ENCODE measurements around the gene SLC37A1. TPM values are rescaled to one million over a fixed set of nuclear protein-coding genes. Genes with fewer than 3 reads are reported as not detected.

Gene SLC37A1
- total RNA-seq, 1 experiment from 2014 or later, result 37.7 TPM

DNA sequence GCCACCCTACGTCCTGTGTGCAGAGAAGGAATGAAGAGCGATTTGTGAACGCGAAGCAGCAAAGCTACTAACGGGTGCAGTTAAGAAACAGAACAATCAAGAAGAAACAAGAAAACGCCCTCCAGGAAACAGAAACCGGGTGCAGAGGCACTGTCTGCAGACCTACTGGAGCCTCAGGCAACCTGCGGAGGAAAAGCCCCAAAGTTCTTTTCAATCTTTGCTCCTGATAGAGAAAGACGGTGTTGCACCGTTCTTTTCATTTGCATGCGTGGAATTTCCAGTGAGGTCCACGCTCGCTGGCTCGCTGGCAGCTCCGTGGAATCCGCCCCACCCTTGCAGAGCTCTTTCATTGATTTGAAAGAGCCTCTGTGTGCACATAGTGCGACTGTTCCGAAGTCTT is 102.8 kb downstream of the SLC37A1 start:
- no peak overlapping the region for H3K27ac ChIP-seq (ENCODE audit: insufficient read length, low read depth, low read length)
- Mint-ChIP-seq H3K27ac (no peak overlapping the region), H3K36me3 (ENCODE audit: insufficient read depth in 1 of 3, low read depth in 3 of 3) (no peaks in the 10 kb centered on the region), H3K9me3 (peaks cover 3% of the 10 kb centered on the region in 2 experiments; a peak in 3 of 5 replicates), H3K4me3 (no peak overlapping the region), H3K4me1 (peaks cover 8 to 9% of the 10 kb centered on the region in 2 experiments), H3K27me3 (ENCODE audit: low read depth) (peaks cover 43% of the 10 kb centered on the region)
- H3K79me1 ChIP-seq (ENCODE audit: insufficient read depth, low read depth, low read length, poor library complexity, severe bottlenecking), result no peaks in the 10 kb centered on the region
- H3K23me2 ChIP-seq (ENCODE audit: insufficient read length, low read depth, low read length, poor library complexity, severe bottlenecking), result no peaks in the 10 kb centered on the region
- no peak overlapping the region for H2AK5ac ChIP-seq (ENCODE audit: insufficient read length, low read length)
- no peak overlapping the region for H3K56ac ChIP-seq (ENCODE audit: insufficient read length, low read depth, low read length)
- no peak overlapping the region for H2BK5ac ChIP-seq (ENCODE audit: insufficient read length, low read length)
- no peak overlapping the region for H4K8ac ChIP-seq (replicated peaks; ENCODE audit: insufficient read length, low read depth, low read length)
- no peaks in the 10 kb centered on the region for H3K27me3 ChIP-seq (ENCODE audit: insufficient read depth, low read length)
- H3K9me3 ChIP-seq (ENCODE audit: control insufficient read depth, low read depth, low read length), result no peaks in the 10 kb centered on the region
- H3K23ac ChIP-seq (ENCODE audit: insufficient read length, low read depth, low read length), result no peak overlapping the region
- TF ChIP-seq, protein P1, sequence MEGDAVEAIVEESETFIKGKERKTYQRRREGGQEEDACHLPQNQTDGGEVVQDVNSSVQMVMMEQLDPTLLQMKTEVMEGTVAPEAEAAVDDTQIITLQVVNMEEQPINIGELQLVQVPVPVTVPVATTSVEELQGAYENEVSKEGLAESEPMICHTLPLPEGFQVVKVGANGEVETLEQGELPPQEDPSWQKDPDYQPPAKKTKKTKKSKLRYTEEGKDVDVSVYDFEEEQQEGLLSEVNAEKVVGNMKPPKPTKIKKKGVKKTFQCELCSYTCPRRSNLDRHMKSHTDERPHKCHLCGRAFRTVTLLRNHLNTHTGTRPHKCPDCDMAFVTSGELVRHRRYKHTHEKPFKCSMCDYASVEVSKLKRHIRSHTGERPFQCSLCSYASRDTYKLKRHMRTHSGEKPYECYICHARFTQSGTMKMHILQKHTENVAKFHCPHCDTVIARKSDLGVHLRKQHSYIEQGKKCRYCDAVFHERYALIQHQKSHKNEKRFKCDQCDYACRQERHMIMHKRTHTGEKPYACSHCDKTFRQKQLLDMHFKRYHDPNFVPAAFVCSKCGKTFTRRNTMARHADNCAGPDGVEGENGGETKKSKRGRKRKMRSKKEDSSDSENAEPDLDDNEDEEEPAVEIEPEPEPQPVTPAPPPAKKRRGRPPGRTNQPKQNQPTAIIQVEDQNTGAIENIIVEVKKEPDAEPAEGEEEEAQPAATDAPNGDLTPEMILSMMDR (conservative IDR thresholded peaks at IDR 0.05), result no peak
- H3K9ac ChIP-seq (ENCODE audit: extremely low read depth, insufficient read length, low read length), result no peak overlapping the region
- H2AFZ ChIP-seq (ENCODE audit: low read length), result no peak overlapping the region
- H2BK20ac ChIP-seq (ENCODE audit: low read depth, low read length, poor library complexity, severe bottlenecking), result no peak overlapping the region
- H4K91ac ChIP-seq (ENCODE audit: insufficient read length, low read depth, low read length), result no peak overlapping the region
- no peak overlapping the region for H4K5ac ChIP-seq (ENCODE audit: insufficient read length, low read depth, low read length)
- no peak overlapping the region for H2BK15ac ChIP-seq (ENCODE audit: low read depth, low read length)
- no peak overlapping the region for H3T11ph ChIP-seq (ENCODE audit: low read length)
- no peaks in the 10 kb centered on the region for H3K4me1 ChIP-seq (ENCODE audit: insufficient read depth, low read length)
- H3K4ac ChIP-seq (ENCODE audit: low read depth, low read length), result no peak overlapping the region
- H3K14ac ChIP-seq (ENCODE audit: insufficient read depth, low read length), result no peak overlapping the region
- H2BK12ac ChIP-seq (ENCODE audit: insufficient read length, low read depth, low read length), result no peak overlapping the region
- no peak for DNase-seq
- no CpG with 5 or more reads among the region's 18 CpGs for WGBS (ENCODE audit: extremely low coverage, insufficient read length, low lambda C conversion rate)
- H3K18ac ChIP-seq (ENCODE audit: insufficient read length, low read depth, low read length), result no peak overlapping the region
- peaks cover 3% of the 10 kb centered on the region for H4K20me1 ChIP-seq (ENCODE audit: control insufficient read depth, insufficient read depth, insufficient read length)
- no peak overlapping the region for H2BK120ac ChIP-seq (ENCODE audit: low read depth, low read length, poor library complexity, severe bottlenecking)
- H3K4me2 ChIP-seq (ENCODE audit: insufficient read depth, insufficient read length, low read length), result no peak overlapping the region
- H3K79me2 ChIP-seq (ENCODE audit: insufficient read depth, low read length), result no peaks in the 10 kb centered on the region
